Activated naive CD4-positive, alpha-beta T cell treated with anti-CD3 and anti-CD28 coated beads, Interleukin-2, amount 50 U/mL, for 24 hours (primary cell): ENCODE measurements around the gene OR8B2.

Experiments used
- H3K27ac Mint-ChIP-seq: one replicate; pipeline ENCODE4 v1.8.0; 2021; ENCODE audit warnings: mild to moderate bottlenecking, mixed read lengths
- H3K27me3 Mint-ChIP-seq: one replicate; pipeline ENCODE4 v1.8.0; 2021; ENCODE audit warnings: mixed read lengths
- H3K36me3 Mint-ChIP-seq: one replicate; pipeline ENCODE4 v1.8.0; 2021; ENCODE audit warnings: mixed read lengths
- H3K4me1 Mint-ChIP-seq: one replicate; pipeline ENCODE4 v1.8.0; 2021; ENCODE audit warnings: mixed read lengths
- H3K4me3 Mint-ChIP-seq: one replicate; pipeline ENCODE4 v1.8.0; 2021; ENCODE audit warnings: mild to moderate bottlenecking, mixed read lengths
- H3K9me3 Mint-ChIP-seq: one replicate; pipeline ENCODE4 v1.8.0; 2021; ENCODE audit warnings: mixed read lengths

The OR8B2 gene

GRCh38 chr11:124346311-124346955 lies 37.9 kb downstream of the OR8B2 start:
- Mint-ChIP-seq H3K27me3 (peaks cover 7% of the 10 kb centered on the region), H3K36me3 (no peaks in the 10 kb centered on the region), H3K27ac (no peak overlapping the region), H3K9me3 (peaks cover 22% of the 10 kb centered on the region), H3K4me3 (no peak overlapping the region), H3K4me1 (no peaks in the 10 kb centered on the region)

GRCh38 chr11:124344346-124344745 lies 40.0 kb downstream of the OR8B2 start:
- no peak overlapping the region for H3K27ac Mint-ChIP-seq
- no peak overlapping the region for H3K4me3 Mint-ChIP-seq
- H3K4me1 Mint-ChIP-seq = no peaks in the 10 kb centered on the region
- no peaks in the 10 kb centered on the region for H3K36me3 Mint-ChIP-seq
- H3K27me3 Mint-ChIP-seq = peaks cover 7% of the 10 kb centered on the region
- peaks cover 16% of the 10 kb centered on the region for H3K9me3 Mint-ChIP-seq

GRCh38 chr11:124340142-124340447 lies 44.2 kb downstream of the OR8B2 start:
- H3K27ac Mint-ChIP-seq = no peak overlapping the region
- H3K4me1 Mint-ChIP-seq = no peaks in the 10 kb centered on the region
- no peaks in the 10 kb centered on the region for H3K9me3 Mint-ChIP-seq
- no peaks in the 10 kb centered on the region for H3K36me3 Mint-ChIP-seq
- H3K4me3 Mint-ChIP-seq = no peak overlapping the region
- peaks cover 4% of the 10 kb centered on the region for H3K27me3 Mint-ChIP-seq

- H3K27me3 Mint-ChIP-seq = peaks cover 4% of the 10 kb centered on the region
- H3K36me3 Mint-ChIP-seq = no peaks in the 10 kb centered on the region
- no peaks in the 10 kb centered on the region for H3K4me1 Mint-ChIP-seq
- no peak overlapping the region for H3K4me3 Mint-ChIP-seq
- H3K27ac Mint-ChIP-seq = no peak overlapping the region
- H3K9me3 Mint-ChIP-seq = no peaks in the 10 kb centered on the region
Observed at GRCh38 chr11:124339396-124340141, 44.7 kb downstream of the OR8B2 start.
